HepG2 (cell line): ENCODE data around the gene TMPRSS11F.

Experiments used
- BCL6 ChIP-seq: IDR thresholded peaks from 2 replicates; pipeline ENCODE4 v1.6.1; 2016; ENCODE audit warnings: missing genetic modification reagents, missing compliant biosample characterization
- CTCF ChIP-seq: sonication (generic); formaldehyde crosslinking; IDR thresholded peaks from 2 replicates; pipeline ENCODE4 v1.5.0; 2020; ENCODE audit warnings: mild to moderate bottlenecking, missing genetic modification reagents, moderate library complexity
- MEF2D ChIP-seq: sonication (generic); formaldehyde crosslinking; IDR thresholded peaks from 2 replicates; pipeline ENCODE4 v1.5.1; 2020; ENCODE audit warnings: mild to moderate bottlenecking, missing genetic modification reagents
- NR2F1 ChIP-seq, 2 experiments: fragments of 450-650 bp in 1 of 2; formaldehyde crosslinking in 1 of 2; IDR thresholded peaks; 2 replicates each; pipeline versions ENCODE4 v1.5.0 to v1.6.1; 2016 to 2020; ENCODE audit warnings: mild to moderate bottlenecking in 1 of 2, missing compliant biosample characterization in 1 of 2, missing genetic modification reagents in 1 of 2, moderate library complexity in 1 of 2
- NRL ChIP-seq: sonication (generic); formaldehyde crosslinking; IDR thresholded peaks from 2 replicates; pipeline ENCODE4 v1.5.0; 2020; ENCODE audit warnings: missing genetic modification reagents, mild to moderate bottlenecking, moderate library complexity, borderline replicate concordance
- ZBTB26 ChIP-seq: IDR thresholded peaks from 2 replicates; pipeline ENCODE4 v1.6.1; 2016; ENCODE audit warnings: missing compliant biosample characterization, missing genetic modification reagents, borderline replicate concordance
- ZFP37 ChIP-seq: sonication (generic); formaldehyde crosslinking; IDR thresholded peaks from 2 replicates; pipeline ENCODE4 v1.4.0; 2020; ENCODE audit warnings: missing genetic modification reagents, borderline replicate concordance
- ZNF562 ChIP-seq: sonication (generic); formaldehyde crosslinking; IDR thresholded peaks from 2 replicates; pipeline ENCODE4 v1.8.0; 2022; ENCODE audit warnings: missing genetic modification reagents, borderline replicate concordance
- ZNF768 ChIP-seq: sonication (generic); formaldehyde crosslinking; IDR thresholded peaks from 2 replicates; pipeline ENCODE4 v1.4.0; 2020; ENCODE audit warnings: missing genetic modification reagents

GRCh38 chr4:68062501-68062900 is 67.2 kb downstream of the TMPRSS11F start:
- no peak for TF ChIP-seq MEF2D (CRISPR knock-in tag)
- TF ChIP-seq NR2F1 (CRISPR knock-in tag; IDR thresholded peaks at IDR 0.05): no peak
- TF ChIP-seq CTCF (CRISPR knock-in tag): no peak
- TF ChIP-seq BCL6 (CRISPR knock-in tag): no peak
- no peak for TF ChIP-seq ZNF768 (CRISPR knock-in tag)
- TF ChIP-seq NRL (CRISPR knock-in tag): no peak
- no peak for TF ChIP-seq ZNF562 (CRISPR knock-in tag)
- TF ChIP-seq ZFP37 (CRISPR knock-in tag): no peak
- no peak for TF ChIP-seq ZBTB26 (CRISPR knock-in tag)
